ENCODE results near the gene LELP1. TPM values are rescaled to one million over a fixed set of nuclear protein-coding genes. Genes with fewer than 3 reads are reported as not detected.
"Not testable (repeated sequence)": the region's sequence is repeated elsewhere in the genome, so short reads cannot be mapped to it uniquely, and the experiment has no call there.

Gene LELP1
- total RNA-seq (not detected), polyA plus RNA-seq (not detected), total RNA-seq (not detected)

DNA sequence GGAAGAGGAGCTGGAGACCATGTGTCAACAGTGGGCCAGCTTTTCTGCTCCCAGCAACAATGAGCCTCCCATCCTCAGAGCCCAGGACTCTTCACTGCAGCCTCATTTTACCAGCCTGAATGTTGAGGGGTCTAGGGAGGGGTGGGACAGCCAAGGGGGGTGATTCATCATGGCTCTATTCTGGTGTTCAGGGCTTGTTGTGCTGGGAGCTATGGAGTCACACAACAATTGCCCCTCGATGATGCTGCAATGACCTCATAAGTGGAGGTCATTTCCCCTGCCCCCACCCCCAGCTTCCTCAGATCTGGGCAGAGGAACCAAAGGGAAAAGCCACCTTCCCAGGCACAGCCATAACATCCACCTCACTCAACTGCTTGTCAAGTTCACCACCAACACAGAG, at the start of gene LELP1:
Gene LELP1 (plus strand): TSS at position 301 of the 400 bp plus-strand sequence. CDS start 1,278 bp downstream, outside the sequence.
- peaks cover 14 to 59% (median 37%) of the 10 kb centered on the region in 5 donors for H3K27me3 Mint-ChIP-seq
- intact Hi-C loops (cut with micrococcal nuclease): no loop called here
- no peak within 1 kb of the TSS for H3K4me3 Mint-ChIP-seq
- no peaks in the 10 kb centered on the region for H3K36me3 Mint-ChIP-seq
- H3K27me3 ChIP-seq (ENCODE audit: control insufficient read depth in 2 of 2, insufficient read depth in 2 of 2, low read length in 2 of 2): no peaks in the 10 kb centered on the region
- ChIA-PET POLR2A (no interaction called here), CTCF (no interaction called here)
- H3K9me3 Mint-ChIP-seq: peaks cover 0 to 3% (median 0%) of the 10 kb centered on the region in 11 donors
- DNase-seq: no peak
- H3K9me3 ChIP-seq (ENCODE audit: control insufficient read depth in 2 of 3, low read length in 3 of 3): no peaks in the 10 kb centered on the region
- H3K36me3 ChIP-seq (ENCODE audit: control insufficient read depth in 2 of 3, insufficient read depth in 3 of 3, low read length in 3 of 3): no peaks in the 10 kb centered on the region
- no peak for ATAC-seq
- H3K4me1 Mint-ChIP-seq: no peaks in the 10 kb centered on the region
- H3K27ac Mint-ChIP-seq: no peak within 1 kb of the TSS
- no peak within 1 kb of the TSS for H3K27ac ChIP-seq (ENCODE audit: low read depth, low read length)
- no peaks in the 10 kb centered on the region for H3K4me1 ChIP-seq (ENCODE audit: control insufficient read depth in 2 of 2, insufficient read depth in 2 of 2, low read length in 2 of 2)
- H3K4me3 ChIP-seq (ENCODE audit: low read length): no peak within 1 kb of the TSS

DNA sequence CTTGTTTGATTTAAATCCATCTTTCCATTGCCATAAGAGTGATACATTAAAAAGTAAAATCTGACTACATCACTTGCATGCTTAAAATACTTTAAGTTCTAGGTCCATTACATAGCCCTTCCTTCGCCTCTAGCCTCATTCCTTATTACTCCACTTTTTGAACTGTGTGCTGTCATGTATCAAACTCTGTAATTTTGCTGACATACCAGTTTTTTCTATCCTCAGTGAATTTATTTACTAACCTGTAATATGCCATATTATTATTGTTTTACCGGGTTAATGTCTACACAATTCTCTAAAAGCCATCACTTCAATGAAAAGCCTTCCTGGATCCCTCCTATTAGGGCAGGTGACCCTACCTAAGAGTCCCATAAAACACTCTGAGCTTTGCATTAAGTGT, 47.7 kb upstream of the LELP1 start:
- ATAC-seq (no peak), DNase-seq (no peak)
- Histone ChIP-seq H3K27me3 (ENCODE audit: control insufficient read depth in 2 of 2, insufficient read depth in 2 of 2, low read length in 2 of 2) (no peaks in the 10 kb centered on the region), H3K36me3 (ENCODE audit: control insufficient read depth in 2 of 3, insufficient read depth in 3 of 3, low read length in 3 of 3) (no peaks in the 10 kb centered on the region), H3K27ac (ENCODE audit: low read depth, low read length) (no peak overlapping the region), H3K4me3 (ENCODE audit: low read length) (no peak overlapping the region), H3K4me1 (ENCODE audit: control insufficient read depth in 2 of 2, insufficient read depth in 2 of 2, low read length in 2 of 2) (no peaks in the 10 kb centered on the region), H3K9me3 (ENCODE audit: control insufficient read depth in 2 of 3, low read length in 3 of 3) (peaks cover 0 to 12% (median 0%) of the 10 kb centered on the region in 3 experiments)
- Mint-ChIP-seq H3K4me1 (no peaks in the 10 kb centered on the region), H3K9me3 (peaks cover 1 to 34% (median 9%) of the 10 kb centered on the region in 11 donors), H3K27me3 (peaks cover 9 to 36% (median 30%) of the 10 kb centered on the region in 5 donors), H3K27ac (no peak overlapping the region), H3K4me3 (no peak overlapping the region), H3K36me3 (peaks cover 0 to 5% (median 0%) of the 10 kb centered on the region in 5 donors)
- intact Hi-C loops (cut with micrococcal nuclease): no loop called here
- POLR2A ChIA-PET: no interaction called here
- CTCF ChIA-PET: no interaction called here

DNA sequence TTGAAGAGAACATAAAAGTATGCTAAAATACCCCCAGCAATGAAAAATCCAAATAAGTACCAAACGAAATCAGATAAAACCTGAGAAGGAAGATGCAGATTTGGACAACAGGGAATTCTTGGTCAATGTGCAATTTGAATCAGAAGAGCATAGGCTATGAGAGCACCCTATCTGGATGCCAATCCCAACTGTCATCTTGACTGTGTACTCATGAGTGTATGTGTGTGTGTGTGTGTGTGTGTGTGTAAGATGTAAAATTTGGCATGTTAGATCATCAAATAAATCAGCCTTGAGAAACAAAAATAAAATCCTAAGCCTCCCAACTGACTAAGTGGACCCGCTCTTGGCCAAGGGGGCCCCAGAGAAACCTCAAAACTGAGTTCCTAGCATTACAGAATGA, 34.5 kb upstream of the LELP1 start:
- Histone ChIP-seq H3K4me3 (ENCODE audit: low read length) (no peak overlapping the region), H3K27ac (ENCODE audit: low read depth, low read length) (no peak overlapping the region), H3K36me3 (ENCODE audit: control insufficient read depth in 2 of 3, insufficient read depth in 3 of 3, low read length in 3 of 3) (no peaks in the 10 kb centered on the region), H3K4me1 (ENCODE audit: control insufficient read depth in 2 of 2, insufficient read depth in 2 of 2, low read length in 2 of 2) (no peaks in the 10 kb centered on the region), H3K9me3 (ENCODE audit: control insufficient read depth in 2 of 3, low read length in 3 of 3) (no peaks in the 10 kb centered on the region), H3K27me3 (ENCODE audit: control insufficient read depth in 2 of 2, insufficient read depth in 2 of 2, low read length in 2 of 2) (peaks cover 0 to 3% of the 10 kb centered on the region in 2 donors)
- Mint-ChIP-seq H3K36me3 (peaks cover 0 to 5% (median 0%) of the 10 kb centered on the region in 5 donors), H3K9me3 (peaks cover 0 to 4% (median 0%) of the 10 kb centered on the region in 11 donors), H3K27me3 (peaks cover 14 to 51% (median 40%) of the 10 kb centered on the region in 5 donors), H3K4me1 (no peaks in the 10 kb centered on the region), H3K27ac (no peak overlapping the region), H3K4me3 (no peak overlapping the region)
- DNase-seq: no peak
- ChIA-PET POLR2A (no interaction called here), CTCF (no interaction called here)
- intact Hi-C loops (cut with micrococcal nuclease): no loop called here
- no peak for ATAC-seq

DNA sequence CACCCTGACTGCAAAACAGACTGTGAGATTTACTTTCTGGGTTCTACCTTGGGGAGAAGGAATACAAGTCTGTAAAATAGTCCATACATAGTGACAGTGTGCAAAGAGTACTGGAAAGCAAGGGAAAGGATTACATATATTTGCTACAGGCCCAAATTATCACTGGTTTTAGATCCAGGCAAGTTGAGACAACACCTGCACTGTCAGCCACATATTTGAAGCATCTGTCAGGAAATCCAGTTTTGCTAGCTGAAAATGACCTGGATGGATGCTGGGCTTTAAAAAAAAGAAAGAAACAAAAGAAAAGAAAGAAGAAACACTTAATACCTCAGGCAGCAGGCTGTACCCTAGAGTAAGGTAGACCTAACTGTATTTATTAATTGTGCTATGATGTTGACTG, 28.6 kb upstream of the LELP1 start:
- POLR2A ChIA-PET: no interaction called here
- intact Hi-C loops (cut with micrococcal nuclease): no loop called here
- peaks cover 0 to 4% (median 0%) of the 10 kb centered on the region in 11 donors for H3K9me3 Mint-ChIP-seq

DNA sequence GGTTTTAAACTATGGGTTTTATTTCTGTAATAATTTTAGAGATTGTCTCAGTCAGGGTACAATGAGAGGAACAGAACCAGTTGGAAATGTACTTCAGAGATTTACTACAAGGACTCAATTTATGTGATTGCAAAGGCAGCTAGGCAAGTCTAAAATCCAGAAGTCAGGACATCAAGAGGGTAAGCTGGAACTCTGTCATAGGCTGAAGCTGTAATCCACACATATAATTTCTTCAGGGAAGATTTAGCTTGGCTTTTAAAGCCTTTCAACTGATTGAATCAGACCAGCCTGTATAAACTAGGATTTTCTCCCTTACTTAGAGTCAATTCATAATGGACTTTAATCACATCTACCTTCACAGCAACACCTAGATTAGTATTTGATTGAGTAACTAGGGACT, 24.3 kb upstream of the LELP1 start:
- Mint-ChIP-seq H3K9me3 (peaks cover 0 to 11% (median 0%) of the 10 kb centered on the region in 11 donors), H3K36me3 (no peaks in the 10 kb centered on the region), H3K27ac (no peak overlapping the region), H3K4me3 (no peak overlapping the region), H3K4me1 (no peaks in the 10 kb centered on the region), H3K27me3 (peaks cover 3 to 31% (median 23%) of the 10 kb centered on the region in 5 donors)
- Histone ChIP-seq H3K4me3 (ENCODE audit: low read length) (no peak overlapping the region), H3K27ac (ENCODE audit: low read depth, low read length) (no peak overlapping the region), H3K9me3 (ENCODE audit: control insufficient read depth in 2 of 3, low read length in 3 of 3) (no peaks in the 10 kb centered on the region), H3K4me1 (ENCODE audit: control insufficient read depth in 2 of 2, insufficient read depth in 2 of 2, low read length in 2 of 2) (no peaks in the 10 kb centered on the region), H3K36me3 (ENCODE audit: control insufficient read depth in 2 of 3, insufficient read depth in 3 of 3, low read length in 3 of 3) (no peaks in the 10 kb centered on the region), H3K27me3 (ENCODE audit: control insufficient read depth in 2 of 2, insufficient read depth in 2 of 2, low read length in 2 of 2) (no peaks in the 10 kb centered on the region)
- ChIA-PET POLR2A (no interaction called here), CTCF (no interaction called here)
- ATAC-seq: no peak
- intact Hi-C loops (cut with micrococcal nuclease): no loop called here
- DNase-seq: no peak

More for the DNA sequence above, 28.6 kb upstream of the LELP1 start:
- Mint-ChIP-seq H3K4me1 (no peaks in the 10 kb centered on the region), H3K36me3 (no peaks in the 10 kb centered on the region), H3K4me3 (no peak overlapping the region), H3K27me3 (peaks cover 6 to 24% (median 21%) of the 10 kb centered on the region in 5 donors), H3K27ac (no peak overlapping the region)
- Histone ChIP-seq H3K4me3 (ENCODE audit: low read length) (no peak overlapping the region), H3K4me1 (ENCODE audit: control insufficient read depth in 2 of 2, insufficient read depth in 2 of 2, low read length in 2 of 2) (no peaks in the 10 kb centered on the region), H3K27ac (ENCODE audit: low read depth, low read length) (no peak overlapping the region), H3K27me3 (ENCODE audit: control insufficient read depth in 2 of 2, insufficient read depth in 2 of 2, low read length in 2 of 2) (no peaks in the 10 kb centered on the region), H3K36me3 (ENCODE audit: control insufficient read depth in 2 of 3, insufficient read depth in 3 of 3, low read length in 3 of 3) (no peaks in the 10 kb centered on the region), H3K9me3 (ENCODE audit: control insufficient read depth in 2 of 3, low read length in 3 of 3) (no peaks in the 10 kb centered on the region)
- DNase-seq: no peak
- CTCF ChIA-PET: no interaction called here
- no peak for ATAC-seq

DNA sequence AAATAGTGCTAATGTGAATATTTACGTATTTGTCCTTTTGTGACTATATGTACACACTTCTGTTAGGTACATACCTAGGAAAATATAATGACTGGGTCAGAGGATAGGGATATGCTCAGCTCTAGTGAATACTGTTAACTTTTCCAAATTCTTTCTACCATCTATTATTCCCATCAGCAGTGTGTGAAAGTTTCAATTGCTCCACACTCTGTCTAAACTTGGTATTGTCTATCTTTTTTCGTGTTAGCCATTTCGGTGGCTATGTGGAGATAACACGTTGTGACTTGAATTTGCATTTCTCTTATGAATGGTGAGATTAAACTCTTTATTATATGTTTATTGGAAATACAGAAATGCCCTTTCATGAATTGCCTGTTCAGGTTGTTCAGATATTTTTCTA, 22.7 kb upstream of the LELP1 start:
- H3K36me3 Mint-ChIP-seq: peaks cover 0 to 2% (median 1%) of the 10 kb centered on the region in 5 donors

DNA sequence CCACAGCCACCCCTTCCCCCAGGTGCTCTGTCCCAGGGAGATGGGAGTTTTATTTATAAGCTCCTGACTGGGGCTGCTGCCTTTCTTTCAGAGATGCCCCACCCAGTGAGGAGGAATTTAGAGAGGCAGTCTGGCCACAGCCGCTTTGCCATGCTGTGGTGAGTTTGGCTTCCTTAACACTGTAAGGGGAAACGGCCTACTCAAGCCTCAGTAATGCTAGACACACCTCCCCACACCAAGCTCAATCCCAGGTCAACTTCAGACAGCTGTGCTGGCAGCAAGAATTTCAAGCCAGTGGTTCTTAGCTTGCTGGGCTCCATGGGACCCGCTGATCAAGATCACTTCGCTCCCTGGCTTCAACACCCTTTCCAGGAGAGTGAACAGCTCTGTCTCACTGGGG, 14.9 kb upstream of the LELP1 start:
- H3K4me1 ChIP-seq (ENCODE audit: control insufficient read depth in 2 of 2, insufficient read depth in 2 of 2, low read length in 2 of 2); H3K27ac ChIP-seq (ENCODE audit: low read depth, low read length); H3K4me1 Mint-ChIP-seq; H3K9me3 ChIP-seq (ENCODE audit: control insufficient read depth in 2 of 3, low read length in 3 of 3); intact Hi-C loops (cut with micrococcal nuclease); H3K4me3 ChIP-seq (ENCODE audit: low read length); POLR2A ChIA-PET; H3K4me3 Mint-ChIP-seq; ATAC-seq; CTCF ChIA-PET; H3K27me3 ChIP-seq (ENCODE audit: control insufficient read depth in 2 of 2, insufficient read depth in 2 of 2, low read length in 2 of 2); H3K36me3 ChIP-seq (ENCODE audit: control insufficient read depth in 2 of 3, insufficient read depth in 3 of 3, low read length in 3 of 3); H3K27ac Mint-ChIP-seq; DNase-seq: not testable (repeated sequence)
- Mint-ChIP-seq H3K9me3 (peaks cover 6 to 33% (median 14%) of the 10 kb centered on the region in 11 donors), H3K27me3 (peaks cover 22 to 78% (median 64%) of the 10 kb centered on the region in 5 donors), H3K36me3 (peaks cover 0 to 20% (median 4%) of the 10 kb centered on the region in 5 donors)

More for the DNA sequence above, 22.7 kb upstream of the LELP1 start:
- Mint-ChIP-seq H3K9me3 (peaks cover 0 to 26% (median 5%) of the 10 kb centered on the region in 11 donors), H3K27me3 (peaks cover 6 to 43% (median 29%) of the 10 kb centered on the region in 5 donors), H3K4me1 (no peaks in the 10 kb centered on the region), H3K27ac (no peak overlapping the region), H3K4me3 (no peak overlapping the region)
- intact Hi-C loops (cut with micrococcal nuclease): no loop called here
- Histone ChIP-seq H3K27ac (ENCODE audit: low read depth, low read length) (no peak overlapping the region), H3K4me3 (ENCODE audit: low read length) (no peak overlapping the region), H3K4me1 (ENCODE audit: control insufficient read depth in 2 of 2, insufficient read depth in 2 of 2, low read length in 2 of 2) (no peaks in the 10 kb centered on the region), H3K27me3 (ENCODE audit: control insufficient read depth in 2 of 2, insufficient read depth in 2 of 2, low read length in 2 of 2) (no peaks in the 10 kb centered on the region), H3K36me3 (ENCODE audit: control insufficient read depth in 2 of 3, insufficient read depth in 3 of 3, low read length in 3 of 3) (no peaks in the 10 kb centered on the region), H3K9me3 (ENCODE audit: control insufficient read depth in 2 of 3, low read length in 3 of 3) (no peaks in the 10 kb centered on the region)
- CTCF ChIA-PET: no interaction called here
- POLR2A ChIA-PET: no interaction called here
- ATAC-seq (no peak), DNase-seq (no peak)
